ENCODE results near the gene ZNF414.
A peak's percentile ranks its signal among the peaks of the same experiment; 100 is the strongest.

ZNF414 gene

DNA sequence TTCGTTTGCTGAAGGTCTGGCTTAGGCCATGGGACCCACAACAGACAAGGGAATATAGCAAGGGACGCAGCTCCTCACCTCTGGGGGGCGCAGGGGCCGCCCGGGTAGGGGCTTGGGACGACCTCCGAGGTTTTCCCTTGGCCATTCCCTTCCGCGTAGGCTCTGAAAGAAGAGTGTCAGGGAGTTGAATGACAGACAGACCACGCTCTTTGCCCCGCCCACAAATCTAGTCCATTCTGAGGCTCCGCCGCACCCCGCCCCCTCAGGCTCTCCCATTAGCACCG lies 11.4 kb upstream of the ZNF414 start:
- Histone ChIP-seq H3K9me3 (ENCODE audit: control insufficient read depth, insufficient read depth, low read depth, low read length) (no peaks in the 10 kb centered on the region), H3K36me3 (ENCODE audit: control insufficient read depth in 2 of 2, insufficient read depth in 1 of 2, low read length in 2 of 2) (no peaks in the 10 kb centered on the region), H3K4me1 (ENCODE audit: control insufficient read depth, insufficient read depth, low read length) (no peaks in the 10 kb centered on the region), H3K4me3 (ENCODE audit: low read depth, low read length) (peak overlapping the region; percentile 29), H3K27ac (ENCODE audit: extremely low read depth, low read depth, low read length) (no peak overlapping the region)
- POLR2A ChIA-PET: interaction anchor here (4.2 kb wide), 1 partner anchor 11 kb away, joined by 82 read pairs; the partner anchor contains the start of gene ZNF414
- CTCF ChIA-PET: interaction anchor here (0.9 to 1.5 kb wide), 7 partner anchors 9 to 376 kb away, joined by 3 to 11 read pairs (median 3); partner anchors contain the start of gene FBN3
- TF ChIP-seq SCRT1 (tag by site-specific recombination; IDR thresholded peaks at IDR 0.05; ENCODE audit: borderline replicate concordance) (no peak), ZNF692 (tag by site-specific recombination; IDR thresholded peaks at IDR 0.05) (peak; percentile 65; the same call in 1 of the 2 replicates), ZNF391 (tag by site-specific recombination; IDR thresholded peaks at IDR 0.05; ENCODE audit: borderline replicate concordance, low read depth) (peak; percentile 20; the same call in 1 of the 2 replicates), PRDM1 (tag by site-specific recombination; IDR thresholded peaks at IDR 0.05) (peak; percentile 77), ZBTB48 (tag by site-specific recombination; IDR thresholded peaks at IDR 0.05) (peak; percentile 78), ZNF521 (tag by site-specific recombination; IDR thresholded peaks at IDR 0.05) (no peak), ZNF677 (tag by site-specific recombination; IDR thresholded peaks at IDR 0.05) (no peak), ZNF600 (tag by site-specific recombination; IDR thresholded peaks at IDR 0.05) (peak; percentile 66), ZXDB (tag by site-specific recombination; IDR thresholded peaks at IDR 0.05) (peak; percentile 32; the same call in 1 of the 2 replicates), BCL6B (tag by site-specific recombination; IDR thresholded peaks at IDR 0.05) (no peak), KLF8 (tag by site-specific recombination; IDR thresholded peaks at IDR 0.05) (0 out of 2 replicates have a peak, but pooled peaks have one; percentile 59)
- TF ChIP-seq, protein P1, sequence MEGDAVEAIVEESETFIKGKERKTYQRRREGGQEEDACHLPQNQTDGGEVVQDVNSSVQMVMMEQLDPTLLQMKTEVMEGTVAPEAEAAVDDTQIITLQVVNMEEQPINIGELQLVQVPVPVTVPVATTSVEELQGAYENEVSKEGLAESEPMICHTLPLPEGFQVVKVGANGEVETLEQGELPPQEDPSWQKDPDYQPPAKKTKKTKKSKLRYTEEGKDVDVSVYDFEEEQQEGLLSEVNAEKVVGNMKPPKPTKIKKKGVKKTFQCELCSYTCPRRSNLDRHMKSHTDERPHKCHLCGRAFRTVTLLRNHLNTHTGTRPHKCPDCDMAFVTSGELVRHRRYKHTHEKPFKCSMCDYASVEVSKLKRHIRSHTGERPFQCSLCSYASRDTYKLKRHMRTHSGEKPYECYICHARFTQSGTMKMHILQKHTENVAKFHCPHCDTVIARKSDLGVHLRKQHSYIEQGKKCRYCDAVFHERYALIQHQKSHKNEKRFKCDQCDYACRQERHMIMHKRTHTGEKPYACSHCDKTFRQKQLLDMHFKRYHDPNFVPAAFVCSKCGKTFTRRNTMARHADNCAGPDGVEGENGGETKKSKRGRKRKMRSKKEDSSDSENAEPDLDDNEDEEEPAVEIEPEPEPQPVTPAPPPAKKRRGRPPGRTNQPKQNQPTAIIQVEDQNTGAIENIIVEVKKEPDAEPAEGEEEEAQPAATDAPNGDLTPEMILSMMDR (tag by site-specific recombination; IDR thresholded peaks at IDR 0.05): peak; percentile 90
- TF ChIP-seq, protein P2, sequence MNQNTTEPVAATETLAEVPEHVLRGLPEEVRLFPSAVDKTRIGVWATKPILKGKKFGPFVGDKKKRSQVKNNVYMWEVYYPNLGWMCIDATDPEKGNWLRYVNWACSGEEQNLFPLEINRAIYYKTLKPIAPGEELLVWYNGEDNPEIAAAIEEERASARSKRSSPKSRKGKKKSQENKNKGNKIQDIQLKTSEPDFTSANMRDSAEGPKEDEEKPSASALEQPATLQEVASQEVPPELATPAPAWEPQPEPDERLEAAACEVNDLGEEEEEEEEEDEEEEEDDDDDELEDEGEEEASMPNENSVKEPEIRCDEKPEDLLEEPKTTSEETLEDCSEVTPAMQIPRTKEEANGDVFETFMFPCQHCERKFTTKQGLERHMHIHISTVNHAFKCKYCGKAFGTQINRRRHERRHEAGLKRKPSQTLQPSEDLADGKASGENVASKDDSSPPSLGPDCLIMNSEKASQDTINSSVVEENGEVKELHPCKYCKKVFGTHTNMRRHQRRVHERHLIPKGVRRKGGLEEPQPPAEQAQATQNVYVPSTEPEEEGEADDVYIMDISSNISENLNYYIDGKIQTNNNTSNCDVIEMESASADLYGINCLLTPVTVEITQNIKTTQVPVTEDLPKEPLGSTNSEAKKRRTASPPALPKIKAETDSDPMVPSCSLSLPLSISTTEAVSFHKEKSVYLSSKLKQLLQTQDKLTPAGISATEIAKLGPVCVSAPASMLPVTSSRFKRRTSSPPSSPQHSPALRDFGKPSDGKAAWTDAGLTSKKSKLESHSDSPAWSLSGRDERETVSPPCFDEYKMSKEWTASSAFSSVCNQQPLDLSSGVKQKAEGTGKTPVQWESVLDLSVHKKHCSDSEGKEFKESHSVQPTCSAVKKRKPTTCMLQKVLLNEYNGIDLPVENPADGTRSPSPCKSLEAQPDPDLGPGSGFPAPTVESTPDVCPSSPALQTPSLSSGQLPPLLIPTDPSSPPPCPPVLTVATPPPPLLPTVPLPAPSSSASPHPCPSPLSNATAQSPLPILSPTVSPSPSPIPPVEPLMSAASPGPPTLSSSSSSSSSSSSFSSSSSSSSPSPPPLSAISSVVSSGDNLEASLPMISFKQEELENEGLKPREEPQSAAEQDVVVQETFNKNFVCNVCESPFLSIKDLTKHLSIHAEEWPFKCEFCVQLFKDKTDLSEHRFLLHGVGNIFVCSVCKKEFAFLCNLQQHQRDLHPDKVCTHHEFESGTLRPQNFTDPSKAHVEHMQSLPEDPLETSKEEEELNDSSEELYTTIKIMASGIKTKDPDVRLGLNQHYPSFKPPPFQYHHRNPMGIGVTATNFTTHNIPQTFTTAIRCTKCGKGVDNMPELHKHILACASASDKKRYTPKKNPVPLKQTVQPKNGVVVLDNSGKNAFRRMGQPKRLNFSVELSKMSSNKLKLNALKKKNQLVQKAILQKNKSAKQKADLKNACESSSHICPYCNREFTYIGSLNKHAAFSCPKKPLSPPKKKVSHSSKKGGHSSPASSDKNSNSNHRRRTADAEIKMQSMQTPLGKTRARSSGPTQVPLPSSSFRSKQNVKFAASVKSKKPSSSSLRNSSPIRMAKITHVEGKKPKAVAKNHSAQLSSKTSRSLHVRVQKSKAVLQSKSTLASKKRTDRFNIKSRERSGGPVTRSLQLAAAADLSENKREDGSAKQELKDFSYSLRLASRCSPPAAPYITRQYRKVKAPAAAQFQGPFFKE (tag by site-specific recombination; IDR thresholded peaks at IDR 0.05; ENCODE audit: borderline replicate concordance): no peak

DNA sequence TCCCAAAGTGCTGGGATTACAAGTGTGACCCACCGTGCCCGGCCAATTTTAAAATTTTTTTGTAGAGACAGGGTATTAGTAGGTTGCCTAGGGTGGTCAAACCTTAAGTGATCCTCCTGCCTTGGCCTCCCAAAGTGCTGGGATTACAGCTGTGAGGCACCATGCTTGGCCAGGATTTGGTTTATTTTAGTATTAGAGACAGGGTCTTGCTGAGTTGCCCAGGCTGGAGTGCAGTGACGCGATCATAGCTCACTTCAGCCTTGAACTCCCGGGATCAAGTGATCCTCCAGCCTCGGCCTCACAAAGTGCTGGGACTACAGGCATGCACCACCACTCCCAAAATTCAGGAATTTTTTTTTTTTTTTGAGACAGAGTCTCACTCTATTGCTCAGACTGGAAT lies 5.4 kb upstream of the ZNF414 start:
- H3K9me3 ChIP-seq (ENCODE audit: control insufficient read depth, insufficient read depth, low read depth, low read length): no peaks in the 10 kb centered on the region
- POLR2A ChIA-PET: interaction anchor here (0.6 kb wide), 1 partner anchor 9 kb away, joined by 3 read pairs; no protein-coding TSS in a partner anchor
- CTCF ChIA-PET: interaction anchor here (0.6 kb wide), 3 partner anchors 14 to 69 kb away, joined by 3 to 6 read pairs (median 3); no protein-coding TSS in a partner anchor

More for the DNA sequence above, 5.4 kb upstream of the ZNF414 start:
- H3K27ac ChIP-seq (ENCODE audit: extremely low read depth, low read depth, low read length): no peak overlapping the region
- no peak overlapping the region for H3K4me3 ChIP-seq (ENCODE audit: low read depth, low read length)
- H3K4me1 ChIP-seq (ENCODE audit: control insufficient read depth, insufficient read depth, low read length): no peaks in the 10 kb centered on the region
- no peaks in the 10 kb centered on the region for H3K36me3 ChIP-seq (ENCODE audit: control insufficient read depth in 2 of 2, insufficient read depth in 1 of 2, low read length in 2 of 2)
- TF ChIP-seq ZNF121 (tag by site-specific recombination; IDR thresholded peaks at IDR 0.05) (peak; percentile 40; the same call in 1 of the 2 replicates), ZNF416 (tag by site-specific recombination; IDR thresholded peaks at IDR 0.05) (no peak)
